Body of pancreas (tissue), 4 donors: ENCODE data around the gene EDAR.

ENCODE experiments used
- CTCF ChIP-seq, 7 experiments: fragments of 450-650 bp in 4 of 7; fragments of 200-600 bp in 3 of 7; sonication (generic) in 3 of 7; IDR thresholded peaks; one replicate each; pipeline ENCODE4 v1.5.1; 2016 to 2019; ENCODE audit warnings: antibody characterized with exemption in 7 of 7
- POLR2A ChIP-seq, 3 donors: fragments of 450-650 bp; IDR thresholded peaks; one replicate each; pipeline ENCODE4 v1.6.1; 2016; ENCODE audit warnings: antibody characterized with exemption in 3 of 3, mild to moderate bottlenecking in 2 of 3

- TF ChIP-seq CTCF (IDR thresholded peaks at IDR 0.05), result no peak
- TF ChIP-seq POLR2A (IDR thresholded peaks at IDR 0.05), result no peak
Measured at GRCh38 chr2:108932736-108933332, 56.2 kb downstream of the EDAR start.
